Mesendoderm (in vitro differentiated cells): ENCODE measurements around the gene IL23R.

ENCODE experiments used
- DNase-seq: peaks from one replicate; pipeline ENCODE4 v3.0.0; 2013
- H2AK5ac ChIP-seq: 2 replicates; pipeline ENCODE4 v1.6.1; 2013; ENCODE audit warnings: low read length, inconsistent platforms
- H2BK120ac ChIP-seq: 2 replicates; pipeline ENCODE4 v1.6.1; 2013; ENCODE audit warnings: low read depth, mild to moderate bottlenecking, low read length, moderate library complexity, mixed read lengths
- H2BK15ac ChIP-seq: replicated peaks from 2 replicates; pipeline ENCODE4 v1.6.1; 2013; ENCODE audit warnings: low read depth, mild to moderate bottlenecking, moderate library complexity
- H2BK5ac ChIP-seq: 2 replicates; pipeline ENCODE4 v1.6.1; 2013; ENCODE audit warnings: low read length, inconsistent platforms
- H3K18ac ChIP-seq: 2 replicates; pipeline ENCODE4 v1.6.1; 2013; ENCODE audit warnings: mild to moderate bottlenecking, low read length, mixed read lengths
- H3K23ac ChIP-seq: one replicate; pipeline ENCODE4 v1.6.1; 2013; ENCODE audit warnings: low read length
- H3K27ac ChIP-seq: 2 replicates; pipeline ENCODE4 v1.5.1; 2013; ENCODE audit warnings: low read depth, mild to moderate bottlenecking, inconsistent platforms, low read length, moderate library complexity
- H3K27me3 ChIP-seq: 2 replicates; pipeline ENCODE4 v1.6.1; 2013; ENCODE audit warnings: low read length, control low read depth, mild to moderate bottlenecking, inconsistent platforms; ENCODE audit not compliant: insufficient read depth, poor library complexity
- H3K36me3 ChIP-seq: 2 replicates; pipeline ENCODE4 v1.6.1; 2013; ENCODE audit warnings: low read length, inconsistent platforms; ENCODE audit not compliant: control insufficient read depth, insufficient read depth
- H3K4ac ChIP-seq: one replicate; pipeline ENCODE4 v1.6.1; 2013; ENCODE audit warnings: low read depth, mild to moderate bottlenecking, low read length, moderate library complexity
- H3K4me1 ChIP-seq: 2 replicates; pipeline ENCODE4 v1.6.1; 2013; ENCODE audit warnings: low read depth, low read length, inconsistent platforms; ENCODE audit not compliant: control insufficient read depth
- H3K4me2 ChIP-seq: 2 replicates; pipeline ENCODE4 v1.6.1; 2013; ENCODE audit warnings: low read length
- H3K4me3 ChIP-seq: 2 replicates; pipeline ENCODE4 v1.5.1; 2013; ENCODE audit warnings: mild to moderate bottlenecking, low read length
- H3K56ac ChIP-seq: one replicate; pipeline ENCODE4 v1.6.1; 2013; ENCODE audit warnings: low read length
- H3K79me1 ChIP-seq: 2 replicates; pipeline ENCODE4 v1.6.1; 2013; ENCODE audit warnings: low read length, inconsistent platforms
- H3K79me2 ChIP-seq: 2 replicates; pipeline ENCODE4 v1.6.1; 2013; ENCODE audit warnings: mild to moderate bottlenecking, low read length; ENCODE audit not compliant: control insufficient read depth, insufficient read depth
- H3K9ac ChIP-seq: 2 replicates; pipeline ENCODE4 v1.6.1; 2013; ENCODE audit warnings: low read length, inconsistent platforms
- H4K5ac ChIP-seq: one replicate; pipeline ENCODE4 v1.6.1; 2013; ENCODE audit warnings: low read length
- H4K8ac ChIP-seq: one replicate; pipeline ENCODE4 v1.6.1; 2013; ENCODE audit warnings: low read depth, mild to moderate bottlenecking, control low read depth, low read length, moderate library complexity
- WGBS: extraction: QIAGEN DNeasy Blood & Tissue Kit; methylation state at CpG from one replicate; pipeline ENCODE4 v1.1.7; 2013; ENCODE audit warnings: low lambda C conversion rate, missing lambda C conversion rate; ENCODE audit not compliant: insufficient coverage; ENCODE audit errors: extremely low coverage; 5-methylcytosine and 5-hydroxymethylcytosine counted together

IL23R gene

DNA sequence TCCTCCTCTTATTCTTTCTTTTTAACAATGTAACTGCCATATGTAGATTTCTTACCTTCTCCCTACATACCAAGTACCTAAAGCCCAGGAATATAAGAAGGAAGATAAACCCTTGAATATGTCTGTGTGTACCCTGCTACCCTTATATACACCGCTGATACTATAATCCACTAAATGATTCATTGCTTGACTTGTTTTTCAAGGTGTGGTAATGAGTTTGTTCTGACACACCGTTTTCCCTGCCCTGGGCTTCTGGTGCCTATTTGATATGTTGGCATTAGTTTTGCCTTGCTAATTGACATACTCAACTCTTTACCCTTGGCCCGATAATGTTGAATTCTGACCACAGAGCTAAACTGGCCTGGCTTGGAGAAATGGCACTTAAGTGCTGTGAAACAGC, 64.3 kb downstream of the IL23R start:
- WGBS: no CpG with 5 or more reads among the region's 3 CpGs
- Histone ChIP-seq H2BK15ac (no peak overlapping the region), H3K79me1 (no peaks in the 10 kb centered on the region), H2BK5ac (no peak overlapping the region), H3K56ac (no peak overlapping the region), H3K4me3 (no peak overlapping the region), H3K27ac (no peak overlapping the region), H2AK5ac (no peak overlapping the region), H3K4me2 (no peak overlapping the region), H3K18ac (no peak overlapping the region), H4K5ac (no peak overlapping the region), H3K23ac (no peak overlapping the region), H3K36me3 (no peaks in the 10 kb centered on the region), H2BK120ac (no peak overlapping the region), H3K4me1 (no peaks in the 10 kb centered on the region), H3K27me3 (no peaks in the 10 kb centered on the region), H3K9ac (no peak overlapping the region), H3K4ac (no peak overlapping the region), H3K79me2 (no peaks in the 10 kb centered on the region), H4K8ac (no peak overlapping the region)
- DNase-seq: no peak

GRCh38 chr1:67236277-67236676, 70.0 kb downstream of the IL23R start:
- WGBS: no CpG with 5 or more reads among the region's 3 CpGs
- no peak overlapping the region for H2AK5ac ChIP-seq

GRCh38 chr1:67239738-67240137, 73.5 kb downstream of the IL23R start:
- DNase-seq: no peak
- Histone ChIP-seq H4K5ac (no peak overlapping the region), H3K79me2 (no peaks in the 10 kb centered on the region), H3K9ac (no peak overlapping the region), H2BK5ac (no peak overlapping the region), H3K4me2 (no peak overlapping the region), H4K8ac (no peak overlapping the region), H3K4me3 (no peak overlapping the region), H3K23ac (no peak overlapping the region), H3K4me1 (no peaks in the 10 kb centered on the region), H3K27me3 (no peaks in the 10 kb centered on the region), H2BK120ac (no peak overlapping the region), H3K36me3 (no peaks in the 10 kb centered on the region), H2AK5ac (no peak overlapping the region), H2BK15ac (no peak overlapping the region), H3K56ac (no peak overlapping the region), H3K4ac (no peak overlapping the region), H3K18ac (no peak overlapping the region), H3K79me1 (no peaks in the 10 kb centered on the region), H3K27ac (no peak overlapping the region)
- no CpG with 5 or more reads among the region's 2 CpGs for WGBS

More at GRCh38 chr1:67236277-67236676, 70.0 kb downstream of the IL23R start:
- no peaks in the 10 kb centered on the region for H3K79me1 ChIP-seq
- no peaks in the 10 kb centered on the region for H3K27me3 ChIP-seq
- H3K79me2 ChIP-seq: no peaks in the 10 kb centered on the region
- H2BK120ac ChIP-seq: no peak overlapping the region
- no peak overlapping the region for H2BK5ac ChIP-seq
- H3K27ac ChIP-seq: no peak overlapping the region
- no peak overlapping the region for H4K5ac ChIP-seq
- no peak overlapping the region for H3K4ac ChIP-seq
- H3K4me2 ChIP-seq: no peak overlapping the region
- no peak overlapping the region for H3K4me3 ChIP-seq
- H3K9ac ChIP-seq: no peak overlapping the region
- no peak overlapping the region for H3K18ac ChIP-seq
- DNase-seq: no peak
- H3K36me3 ChIP-seq: no peaks in the 10 kb centered on the region
- H2BK15ac ChIP-seq: no peak overlapping the region
- no peaks in the 10 kb centered on the region for H3K4me1 ChIP-seq
- H3K23ac ChIP-seq: no peak overlapping the region
- H4K8ac ChIP-seq: no peak overlapping the region
- no peak overlapping the region for H3K56ac ChIP-seq

GRCh38 chr1:67241200-67241746, 75.0 kb downstream of the IL23R start:
- Histone ChIP-seq H2AK5ac (no peak overlapping the region), H3K56ac (no peak overlapping the region), H3K9ac (no peak overlapping the region), H4K8ac (no peak overlapping the region), H2BK15ac (no peak overlapping the region), H3K23ac (no peak overlapping the region), H2BK120ac (no peak overlapping the region), H3K79me2 (no peaks in the 10 kb centered on the region), H4K5ac (no peak overlapping the region), H3K36me3 (no peaks in the 10 kb centered on the region), H3K4ac (no peak overlapping the region), H2BK5ac (no peak overlapping the region), H3K4me3 (no peak overlapping the region), H3K27ac (no peak overlapping the region), H3K27me3 (no peaks in the 10 kb centered on the region), H3K18ac (no peak overlapping the region), H3K79me1 (no peaks in the 10 kb centered on the region), H3K4me2 (no peak overlapping the region), H3K4me1 (no peaks in the 10 kb centered on the region)
- no peak for DNase-seq
- WGBS: no CpG with 5 or more reads among the region's 1 CpG

GRCh38 chr1:67242016-67242415, 75.8 kb downstream of the IL23R start:
- Histone ChIP-seq H3K56ac (no peak overlapping the region), H3K79me2 (no peaks in the 10 kb centered on the region), H3K9ac (no peak overlapping the region), H3K27me3 (no peaks in the 10 kb centered on the region), H3K4me3 (no peak overlapping the region), H2BK5ac (no peak overlapping the region), H3K4me2 (no peak overlapping the region), H2BK15ac (no peak overlapping the region), H3K18ac (no peak overlapping the region), H3K4ac (no peak overlapping the region), H2AK5ac (no peak overlapping the region), H3K36me3 (no peaks in the 10 kb centered on the region), H4K8ac (no peak overlapping the region), H4K5ac (no peak overlapping the region), H3K79me1 (no peaks in the 10 kb centered on the region), H3K4me1 (no peaks in the 10 kb centered on the region), H2BK120ac (no peak overlapping the region), H3K23ac (no peak overlapping the region), H3K27ac (no peak overlapping the region)
- no peak for DNase-seq

GRCh38 chr1:67250051-67250653, 83.9 kb downstream of the IL23R start:
- Histone ChIP-seq H2BK5ac (no peak overlapping the region), H3K56ac (no peak overlapping the region), H3K4ac (no peak overlapping the region), H3K4me3 (no peak overlapping the region), H3K36me3 (no peaks in the 10 kb centered on the region), H4K8ac (no peak overlapping the region), H3K27me3 (no peaks in the 10 kb centered on the region), H3K23ac (no peak overlapping the region), H2BK120ac (no peak overlapping the region), H3K4me1 (no peaks in the 10 kb centered on the region), H2AK5ac (no peak overlapping the region), H3K9ac (no peak overlapping the region), H2BK15ac (no peak overlapping the region), H3K79me2 (no peaks in the 10 kb centered on the region), H3K79me1 (no peaks in the 10 kb centered on the region), H3K27ac (no peak overlapping the region), H4K5ac (no peak overlapping the region), H3K4me2 (no peak overlapping the region), H3K18ac (no peak overlapping the region)
- no CpG with 5 or more reads among the region's 2 CpGs for WGBS
- peak; percentile 65 for DNase-seq
